WTC11 (cell line): ENCODE results near the gene USP47. TPM values are rescaled to one million over a fixed set of nuclear protein-coding genes. Genes with fewer than 3 reads are reported as not detected.

Source experiments
- ATAC-seq: fragments of 200-7000 bp; cut with Tn5 transposase; 2 replicates; pipeline ENCODE4 v1.10.0; 2021; ENCODE audit warnings: mild to moderate bottlenecking, moderate library complexity
- CTCF ChIA-PET: fragments of 300-600 bp; sonication (Branson Sonifier 250); formaldehyde crosslinking; loops from one replicate; lab custom pipeline; 2021; ENCODE audit warnings: antibody characterized with exemption; lab: Charles Lee
- POLR2A ChIA-PET: fragments of 350-600 bp; sonication (Branson Sonifier 250); formaldehyde crosslinking; loops from one replicate; lab custom pipeline; 2021; ENCODE audit warnings: antibody characterized with exemption; lab: Charles Lee
- DNase-seq: peaks from one replicate; pipeline ENCODE4 v3.0.0; 2021; ENCODE audit warnings: low spot score
- H3K27ac Mint-ChIP-seq: 2 replicates; pipeline ENCODE4 v1.8.0; 2021; ENCODE audit warnings: mixed read lengths
- H3K27me3 Mint-ChIP-seq: 2 replicates; pipeline ENCODE4 v1.8.0; 2021; ENCODE audit warnings: low read depth, mild to moderate bottlenecking, moderate library complexity, mixed read lengths
- H3K36me3 Mint-ChIP-seq: 2 replicates; pipeline ENCODE4 v1.8.0; 2021; ENCODE audit warnings: mixed read lengths
- H3K4me1 Mint-ChIP-seq: 2 replicates; pipeline ENCODE4 v1.8.0; 2022; ENCODE audit warnings: mixed read lengths
- H3K4me3 Mint-ChIP-seq: 2 replicates; pipeline ENCODE4 v1.8.0; 2021; ENCODE audit warnings: mild to moderate bottlenecking, moderate library complexity, mixed read lengths
- H3K9me3 Mint-ChIP-seq: 2 replicates; pipeline ENCODE4 v1.8.0; 2021; ENCODE audit warnings: mixed read lengths
- AR ChIP-seq: fragments of 250-450 bp; sonication (Bioruptor Pico); IDR thresholded peaks from 2 replicates; pipeline ENCODE4 v1.9.0; 2021; ENCODE audit warnings: mild to moderate bottlenecking
- CREB1 ChIP-seq: sonication (generic); formaldehyde crosslinking; IDR thresholded peaks from 2 replicates; pipeline ENCODE4 v1.8.0; 2023; ENCODE audit warnings: mild to moderate bottlenecking, missing genetic modification reagents
- FOXJ3 ChIP-seq: sonication (generic); formaldehyde crosslinking; IDR thresholded peaks from 2 replicates; pipeline ENCODE4 v1.9.0; 2021; ENCODE audit warnings: missing genetic modification reagents, mild to moderate bottlenecking, borderline replicate concordance
- GABPB1 ChIP-seq: sonication (generic); formaldehyde crosslinking; IDR thresholded peaks from 2 replicates; pipeline ENCODE4 v1.8.1; 2023; ENCODE audit warnings: mild to moderate bottlenecking, missing genetic modification reagents
- JAZF1 ChIP-seq: fragments of 250-450 bp; sonication (Bioruptor Pico); IDR thresholded peaks from 2 replicates; pipeline ENCODE4 v1.9.0; 2021; ENCODE audit warnings: moderate library complexity, mild to moderate bottlenecking, inconsistent platforms
- MYBL2 ChIP-seq: sonication (generic); formaldehyde crosslinking; IDR thresholded peaks from 2 replicates; pipeline ENCODE4 v1.8.1; 2023; ENCODE audit warnings: mild to moderate bottlenecking, moderate library complexity, missing genetic modification reagents
- NFE2L1 ChIP-seq: sonication (generic); formaldehyde crosslinking; IDR thresholded peaks from 2 replicates; pipeline ENCODE4 v1.8.1; 2023; ENCODE audit warnings: missing genetic modification reagents
- NR2C2 ChIP-seq: sonication (generic); formaldehyde crosslinking; IDR thresholded peaks from 2 replicates; pipeline ENCODE4 v1.8.0; 2022; ENCODE audit warnings: mild to moderate bottlenecking, missing genetic modification reagents
- SMAD3 ChIP-seq: sonication (generic); formaldehyde crosslinking; IDR thresholded peaks from 2 replicates; pipeline ENCODE4 v1.8.0; 2022; ENCODE audit warnings: missing genetic modification reagents, mild to moderate bottlenecking, borderline replicate concordance
- SP1 ChIP-seq: sonication (generic); formaldehyde crosslinking; conservative IDR thresholded peaks from 2 replicates; pipeline ENCODE4 v1.8.1; 2022; ENCODE audit warnings: missing genetic modification reagents
- TEAD1 ChIP-seq: sonication (generic); formaldehyde crosslinking; IDR thresholded peaks from 2 replicates; pipeline ENCODE4 v1.8.0; 2022; ENCODE audit warnings: mild to moderate bottlenecking, missing genetic modification reagents
- USF1 ChIP-seq: sonication (generic); formaldehyde crosslinking; IDR thresholded peaks from 2 replicates; pipeline ENCODE4 v1.8.0; 2022; ENCODE audit warnings: mild to moderate bottlenecking, missing genetic modification reagents
- ZNF121 ChIP-seq: sonication (generic); formaldehyde crosslinking; IDR thresholded peaks from 2 replicates; pipeline ENCODE4 v1.8.0; 2023; ENCODE audit warnings: missing genetic modification reagents
- ZNF232 ChIP-seq: sonication (generic); formaldehyde crosslinking; IDR thresholded peaks from 2 replicates; pipeline ENCODE4 v1.8.0; 2022; ENCODE audit warnings: mild to moderate bottlenecking, missing genetic modification reagents
- ZNF263 ChIP-seq: sonication (generic); formaldehyde crosslinking; IDR thresholded peaks from 2 replicates; pipeline ENCODE4 v1.8.1; 2022; ENCODE audit warnings: low read depth, mild to moderate bottlenecking, moderate library complexity, missing genetic modification reagents
- ZNF317 ChIP-seq: sonication (generic); formaldehyde crosslinking; IDR thresholded peaks from 2 replicates; pipeline ENCODE4 v1.8.1; 2023; ENCODE audit warnings: low read depth, mild to moderate bottlenecking, moderate library complexity, missing genetic modification reagents, borderline replicate concordance
- ZNF396 ChIP-seq: fragments of 250-450 bp; sonication (Bioruptor Pico); IDR thresholded peaks from 2 replicates; pipeline ENCODE4 v1.8.0; 2021; ENCODE audit warnings: mild to moderate bottlenecking, moderate library complexity, borderline replicate concordance
- ZNF416 ChIP-seq: fragments of 250-450 bp; sonication (Bioruptor Pico); IDR thresholded peaks from 2 replicates; pipeline ENCODE4 v1.9.0; 2021; ENCODE audit warnings: mild to moderate bottlenecking, inconsistent platforms
- ZNF671 ChIP-seq: fragments of 250-450 bp; sonication (Bioruptor Pico); IDR thresholded peaks from 2 replicates; pipeline ENCODE4 v1.8.0; 2021; ENCODE audit warnings: mild to moderate bottlenecking
- total RNA-seq: library from RNA; stranded (reverse); gene quantifications from 3 replicates; pipeline ENCODE4 v1.2.3, GENCODE V29; 2021
- TF ChIP-seq, protein P1 (sequence below): sonication (generic); formaldehyde crosslinking; conservative IDR thresholded peaks from 2 replicates; pipeline ENCODE4 v1.8.1; 2023; ENCODE audit warnings: mild to moderate bottlenecking, low read depth, missing genetic modification reagents, moderate library complexity
- TF ChIP-seq, protein P2 (sequence below): sonication (generic); formaldehyde crosslinking; IDR thresholded peaks from 2 replicates; pipeline ENCODE4 v1.8.1; 2023; ENCODE audit warnings: mild to moderate bottlenecking, missing genetic modification reagents

Gene USP47
- total RNA-seq, 1 experiment from 2014 or later = 19.7 TPM

GRCh38 chr11:11845551-11845950 lies 3.8 kb downstream of the USP47 start:
- ATAC-seq = no peak
- peaks cover 22% of the 10 kb centered on the region for H3K4me1 Mint-ChIP-seq
- no peaks in the 10 kb centered on the region for H3K27me3 Mint-ChIP-seq
- POLR2A ChIA-PET = no interaction called here
- H3K36me3 Mint-ChIP-seq = no peaks in the 10 kb centered on the region
- no peak overlapping the region for H3K27ac Mint-ChIP-seq
- CTCF ChIA-PET = no interaction called here
- no peaks in the 10 kb centered on the region for H3K9me3 Mint-ChIP-seq
- no peak for TF ChIP-seq SMAD3 (CRISPR knock-in tag)
- TF ChIP-seq ZNF396 (CRISPR knock-in tag) = no peak
- no peak for TF ChIP-seq GABPB1
- TF ChIP-seq AR (CRISPR knock-in tag) = no peak
- TF ChIP-seq ZNF121 = no peak
- no peak for TF ChIP-seq NFE2L1 (CRISPR knock-in tag)
- TF ChIP-seq, protein P1, sequence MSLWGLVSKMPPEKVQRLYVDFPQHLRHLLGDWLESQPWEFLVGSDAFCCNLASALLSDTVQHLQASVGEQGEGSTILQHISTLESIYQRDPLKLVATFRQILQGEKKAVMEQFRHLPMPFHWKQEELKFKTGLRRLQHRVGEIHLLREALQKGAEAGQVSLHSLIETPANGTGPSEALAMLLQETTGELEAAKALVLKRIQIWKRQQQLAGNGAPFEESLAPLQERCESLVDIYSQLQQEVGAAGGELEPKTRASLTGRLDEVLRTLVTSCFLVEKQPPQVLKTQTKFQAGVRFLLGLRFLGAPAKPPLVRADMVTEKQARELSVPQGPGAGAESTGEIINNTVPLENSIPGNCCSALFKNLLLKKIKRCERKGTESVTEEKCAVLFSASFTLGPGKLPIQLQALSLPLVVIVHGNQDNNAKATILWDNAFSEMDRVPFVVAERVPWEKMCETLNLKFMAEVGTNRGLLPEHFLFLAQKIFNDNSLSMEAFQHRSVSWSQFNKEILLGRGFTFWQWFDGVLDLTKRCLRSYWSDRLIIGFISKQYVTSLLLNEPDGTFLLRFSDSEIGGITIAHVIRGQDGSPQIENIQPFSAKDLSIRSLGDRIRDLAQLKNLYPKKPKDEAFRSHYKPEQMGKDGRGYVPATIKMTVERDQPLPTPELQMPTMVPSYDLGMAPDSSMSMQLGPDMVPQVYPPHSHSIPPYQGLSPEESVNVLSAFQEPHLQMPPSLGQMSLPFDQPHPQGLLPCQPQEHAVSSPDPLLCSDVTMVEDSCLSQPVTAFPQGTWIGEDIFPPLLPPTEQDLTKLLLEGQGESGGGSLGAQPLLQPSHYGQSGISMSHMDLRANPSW (CRISPR knock-in tag) = no peak
- TF ChIP-seq ZNF232 = no peak
- no peak for TF ChIP-seq CREB1 (CRISPR knock-in tag)
- no peak for TF ChIP-seq ZNF416
- TF ChIP-seq FOXJ3 (CRISPR knock-in tag) = no peak
- TF ChIP-seq NR2C2 (CRISPR knock-in tag) = no peak
- TF ChIP-seq ZNF263 (CRISPR knock-in tag) = no peak
- no peak for TF ChIP-seq TEAD1 (CRISPR knock-in tag)
- TF ChIP-seq, protein P2, sequence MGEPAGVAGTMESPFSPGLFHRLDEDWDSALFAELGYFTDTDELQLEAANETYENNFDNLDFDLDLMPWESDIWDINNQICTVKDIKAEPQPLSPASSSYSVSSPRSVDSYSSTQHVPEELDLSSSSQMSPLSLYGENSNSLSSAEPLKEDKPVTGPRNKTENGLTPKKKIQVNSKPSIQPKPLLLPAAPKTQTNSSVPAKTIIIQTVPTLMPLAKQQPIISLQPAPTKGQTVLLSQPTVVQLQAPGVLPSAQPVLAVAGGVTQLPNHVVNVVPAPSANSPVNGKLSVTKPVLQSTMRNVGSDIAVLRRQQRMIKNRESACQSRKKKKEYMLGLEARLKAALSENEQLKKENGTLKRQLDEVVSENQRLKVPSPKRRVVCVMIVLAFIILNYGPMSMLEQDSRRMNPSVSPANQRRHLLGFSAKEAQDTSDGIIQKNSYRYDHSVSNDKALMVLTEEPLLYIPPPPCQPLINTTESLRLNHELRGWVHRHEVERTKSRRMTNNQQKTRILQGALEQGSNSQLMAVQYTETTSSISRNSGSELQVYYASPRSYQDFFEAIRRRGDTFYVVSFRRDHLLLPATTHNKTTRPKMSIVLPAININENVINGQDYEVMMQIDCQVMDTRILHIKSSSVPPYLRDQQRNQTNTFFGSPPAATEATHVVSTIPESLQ (CRISPR knock-in tag) = no peak
- TF ChIP-seq USF1 (CRISPR knock-in tag) = no peak
- no peak for TF ChIP-seq ZNF317 (CRISPR knock-in tag)
- TF ChIP-seq JAZF1 (CRISPR knock-in tag) = no peak
- no peak for TF ChIP-seq SP1
- no peak for TF ChIP-seq ZNF671
- TF ChIP-seq, all 79 proteins: peak for 0
- H3K4me3 Mint-ChIP-seq = no peak overlapping the region
- no peak for DNase-seq

DNA sequence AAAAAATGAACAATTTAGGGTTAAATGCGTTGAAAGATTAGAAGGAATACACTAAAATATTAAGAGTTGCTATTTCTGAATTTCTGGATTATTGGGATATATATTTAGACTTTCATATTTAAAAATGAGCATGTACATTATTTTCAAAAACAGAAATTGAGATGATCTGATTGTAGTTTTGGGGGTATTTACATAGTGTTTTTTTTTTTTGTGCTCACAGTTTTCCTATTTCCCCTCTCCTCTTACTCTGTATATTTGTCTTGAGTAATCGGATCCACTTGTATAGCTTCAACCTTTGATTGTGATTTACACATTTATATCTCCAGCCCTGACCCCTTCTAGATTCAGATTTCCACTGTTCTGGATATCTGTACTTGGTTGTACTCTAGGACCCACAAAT lies 5.3 kb downstream of the USP47 start:
- DNase-seq (no peak), ATAC-seq (no peak)
- H3K9me3 Mint-ChIP-seq = no peaks in the 10 kb centered on the region
- H3K27me3 Mint-ChIP-seq = no peaks in the 10 kb centered on the region
- TF ChIP-seq MYBL2 = no peak
- POLR2A ChIA-PET = no interaction called here
- H3K4me1 Mint-ChIP-seq = peaks cover 33% of the 10 kb centered on the region
- no peak overlapping the region for H3K4me3 Mint-ChIP-seq
- CTCF ChIA-PET = interaction anchor here (0.9 kb wide), 1 partner anchor 120 kb away, joined by 3 read pairs; no protein-coding TSS in a partner anchor
- H3K36me3 Mint-ChIP-seq = no peaks in the 10 kb centered on the region
- no peak overlapping the region for H3K27ac Mint-ChIP-seq
